Measurements from ENCODE around the gene DPYSL4. TPM values are rescaled to one million over a fixed set of nuclear protein-coding genes. Genes with fewer than 3 reads are reported as not detected.

Gene DPYSL4
- total and polyA plus RNA-seq, 2 experiments from 2014 or later, result 10.6 to 23.9 TPM

GRCh38 chr10:132146941-132147915 is 39.5 kb upstream of the DPYSL4 start:
- H3K4me3 ChIP-seq, result no peak overlapping the region
- H3K4me2 ChIP-seq, result no peak overlapping the region
- Mint-ChIP-seq H3K27ac (no peak overlapping the region), H3K9me3 (no peaks in the 10 kb centered on the region), H3K36me3 (ENCODE audit: low read depth) (no peaks in the 10 kb centered on the region), H3K4me3 (no peak overlapping the region), H3K4me1 (peaks cover 11% of the 10 kb centered on the region), H3K27me3 (ENCODE audit: insufficient read depth, low read depth, poor library complexity) (peaks cover 13% of the 10 kb centered on the region)
- TF ChIP-seq ETS1 (IDR thresholded peaks at IDR 0.05), result no peak
- no peak for TF ChIP-seq ZNF331 (CRISPR knock-in tag; IDR thresholded peaks at IDR 0.05; ENCODE audit: low read depth)
- no peak for TF ChIP-seq CREB1 (CRISPR knock-in tag; IDR thresholded peaks at IDR 0.05; ENCODE audit: low read depth)
- no peak for TF ChIP-seq JUNB (IDR thresholded peaks at IDR 0.05; ENCODE audit: unreplicated experiment)
- TF ChIP-seq CTCF (conservative IDR thresholded peaks at IDR 0.05; ENCODE audit: low read depth in 2 of 2), result no peak
- no peak for DNase-seq (ENCODE audit: low spot score)
- no peaks in the 10 kb centered on the region for H3F3A ChIP-seq (replicated peaks; ENCODE audit: low read depth)
- no peak overlapping the region for H2AFZ ChIP-seq
- H3K36me3 ChIP-seq (ENCODE audit: insufficient read depth), result no peaks in the 10 kb centered on the region
- H3K79me2 ChIP-seq (replicated peaks; ENCODE audit: insufficient read depth), result no peaks in the 10 kb centered on the region
- H3K27me3 ChIP-seq (ENCODE audit: insufficient read depth), result no peaks in the 10 kb centered on the region
- no peaks in the 10 kb centered on the region for H4K20me1 ChIP-seq (replicated peaks; ENCODE audit: insufficient read depth)
- no peak overlapping the region for H3K27ac ChIP-seq (ENCODE audit: low read depth)
- H3K4me1 ChIP-seq (ENCODE audit: insufficient read depth), result peaks cover 6% of the 10 kb centered on the region
- H3K9me2 ChIP-seq (ENCODE audit: insufficient read depth), result no peaks in the 10 kb centered on the region; the same call in 1 of the 2 replicates
- no peak for ATAC-seq

- DNase-seq (ENCODE audit: low spot score), result no peak
- Histone ChIP-seq H3K9me2 (ENCODE audit: insufficient read depth) (no peaks in the 10 kb centered on the region; the same call in 1 of the 2 replicates), H3K27ac (ENCODE audit: low read depth) (no peak overlapping the region), H3K4me3 (no peak overlapping the region), H3K4me2 (no peak overlapping the region), H3K79me2 (replicated peaks; ENCODE audit: insufficient read depth) (no peaks in the 10 kb centered on the region), H3K4me1 (ENCODE audit: insufficient read depth) (peaks cover under 1% of the 10 kb centered on the region), H3K36me3 (ENCODE audit: insufficient read depth) (no peaks in the 10 kb centered on the region), H3F3A (replicated peaks; ENCODE audit: low read depth) (no peaks in the 10 kb centered on the region), H3K27me3 (ENCODE audit: insufficient read depth) (no peaks in the 10 kb centered on the region), H4K20me1 (replicated peaks; ENCODE audit: insufficient read depth) (no peaks in the 10 kb centered on the region), H2AFZ (no peak overlapping the region)
- H3K4me3 Mint-ChIP-seq, result no peak overlapping the region
- peaks cover 5% of the 10 kb centered on the region for H3K4me1 Mint-ChIP-seq
- H3K36me3 Mint-ChIP-seq (ENCODE audit: low read depth), result no peaks in the 10 kb centered on the region
- H3K27me3 Mint-ChIP-seq (ENCODE audit: insufficient read depth, low read depth, poor library complexity), result peaks cover 10% of the 10 kb centered on the region
- no peak overlapping the region for H3K27ac Mint-ChIP-seq
- no peak for ATAC-seq
- H3K9me3 Mint-ChIP-seq, result no peaks in the 10 kb centered on the region
- TF ChIP-seq STAT1 (IDR thresholded peaks at IDR 0.05; ENCODE audit: unreplicated experiment) (no peak), CTCF (conservative IDR thresholded peaks at IDR 0.05; ENCODE audit: low read depth in 2 of 2) (no peak), JUNB (IDR thresholded peaks at IDR 0.05; ENCODE audit: unreplicated experiment) (no peak), ETS1 (IDR thresholded peaks at IDR 0.05) (no peak), NANOG (IDR thresholded peaks at IDR 0.05; ENCODE audit: borderline replicate concordance) (no peak), ZNF331 (CRISPR knock-in tag; IDR thresholded peaks at IDR 0.05; ENCODE audit: low read depth) (no peak), EZH2 (IDR thresholded peaks at IDR 0.05; ENCODE audit: low read depth, unreplicated experiment) (no peak), REST (IDR thresholded peaks at IDR 0.05; ENCODE audit: unreplicated experiment) (no peak)
Measured at GRCh38 chr10:132148261-132149251, 38.2 kb upstream of the DPYSL4 start.

All from GM23338 (cell line).